NAMALWA (cell line): ENCODE results near the gene TTR.
A peak's percentile ranks its signal among the peaks of the same experiment; 100 is the strongest.

Experiments used
- DNase-seq: peaks from one replicate; pipeline ENCODE4 v3.0.0-alpha.2; 2015; ENCODE audit warnings: low spot score

TTR gene

DNA sequence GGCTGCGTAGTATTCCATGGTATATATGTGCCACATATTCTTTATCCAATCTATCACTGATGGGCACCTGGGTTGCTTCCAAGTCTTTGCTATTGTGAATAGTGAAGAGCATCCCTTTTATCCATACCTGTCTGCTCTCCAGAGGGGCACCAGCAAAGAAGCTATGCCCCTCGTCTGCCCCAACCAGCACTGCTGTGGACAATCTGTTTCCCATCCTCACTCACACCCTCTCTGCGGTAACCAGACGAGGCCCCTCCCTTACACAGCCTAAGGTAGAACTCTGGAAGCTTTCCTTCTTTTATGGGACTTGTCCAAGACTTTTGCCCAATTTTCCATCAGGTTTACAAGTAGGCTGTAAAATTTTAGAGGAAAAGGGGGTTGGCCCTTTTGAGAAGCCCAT is 24.9 kb downstream of the TTR start:
- DNase-seq = no peak

DNA sequence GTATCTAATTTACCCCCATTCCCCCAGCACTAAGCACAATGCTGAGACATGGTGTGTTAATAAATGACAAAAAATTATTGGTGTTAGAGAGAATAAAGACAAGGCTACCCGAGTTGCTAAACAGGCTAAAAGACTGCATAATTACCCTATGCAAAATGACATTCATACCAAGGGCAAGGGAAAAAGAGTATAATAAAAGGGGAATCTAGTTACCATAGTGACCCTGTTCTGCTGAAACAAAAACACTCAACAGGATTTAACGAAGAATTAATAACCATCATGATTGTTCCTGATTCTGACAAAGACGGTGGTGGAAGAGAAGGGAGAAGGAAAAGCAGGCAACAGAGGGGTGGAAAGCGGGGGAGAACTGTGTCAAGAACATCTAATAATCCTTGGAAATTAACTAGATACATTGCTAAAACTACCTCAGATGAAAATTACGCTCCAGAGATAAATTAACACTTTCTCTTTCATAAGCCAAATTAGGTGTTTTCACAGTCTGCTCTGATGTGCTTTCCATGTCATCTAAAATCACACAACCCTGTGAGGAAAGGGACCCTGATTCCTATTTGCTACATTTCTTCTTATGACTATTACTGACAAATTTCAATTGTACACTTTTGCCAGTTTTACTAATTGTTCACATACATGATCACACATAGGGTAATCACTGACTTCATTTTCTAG is 25.5 kb downstream of the TTR start:
- no peak for DNase-seq

DNA sequence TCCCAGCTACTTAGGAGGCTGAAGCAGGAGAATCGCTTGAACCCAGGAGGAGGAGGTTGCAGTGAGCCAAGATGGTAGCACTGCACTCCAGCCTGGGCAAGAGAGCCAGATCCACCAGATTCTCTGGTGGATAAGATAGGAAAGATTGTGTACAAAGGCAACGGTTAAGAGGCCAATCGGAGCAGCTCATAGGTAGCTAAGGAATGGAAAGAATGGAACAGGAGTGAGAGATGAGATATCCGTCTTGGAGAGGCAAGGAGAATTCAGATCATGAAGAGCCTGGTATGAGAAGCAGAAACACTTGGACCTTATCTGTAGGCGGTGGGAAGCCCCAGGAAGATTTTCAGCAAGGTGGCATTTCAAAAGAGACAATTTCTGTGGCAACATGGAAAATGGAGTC is 27.1 kb downstream of the TTR start:
- DNase-seq = no peak

DNA sequence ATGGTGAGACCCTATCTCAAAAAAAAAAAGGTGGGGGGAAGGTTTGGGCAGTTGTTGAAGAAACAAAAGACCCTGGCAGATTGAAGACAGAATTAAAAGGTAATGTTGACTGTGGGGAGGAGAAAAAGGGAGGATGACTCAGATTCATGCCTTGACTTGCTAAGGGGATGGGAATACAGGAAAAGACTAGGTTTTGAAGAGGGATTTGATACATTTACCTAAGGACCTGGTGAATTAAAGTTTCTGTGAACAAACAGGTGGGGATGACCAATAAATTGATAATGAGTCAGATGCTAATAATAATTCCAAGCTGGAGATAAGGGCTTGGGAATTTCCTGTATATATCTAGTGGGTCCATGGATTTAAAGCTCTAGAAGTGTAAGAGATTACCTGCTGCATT is 27.6 kb downstream of the TTR start:
- DNase-seq = no peak

DNA sequence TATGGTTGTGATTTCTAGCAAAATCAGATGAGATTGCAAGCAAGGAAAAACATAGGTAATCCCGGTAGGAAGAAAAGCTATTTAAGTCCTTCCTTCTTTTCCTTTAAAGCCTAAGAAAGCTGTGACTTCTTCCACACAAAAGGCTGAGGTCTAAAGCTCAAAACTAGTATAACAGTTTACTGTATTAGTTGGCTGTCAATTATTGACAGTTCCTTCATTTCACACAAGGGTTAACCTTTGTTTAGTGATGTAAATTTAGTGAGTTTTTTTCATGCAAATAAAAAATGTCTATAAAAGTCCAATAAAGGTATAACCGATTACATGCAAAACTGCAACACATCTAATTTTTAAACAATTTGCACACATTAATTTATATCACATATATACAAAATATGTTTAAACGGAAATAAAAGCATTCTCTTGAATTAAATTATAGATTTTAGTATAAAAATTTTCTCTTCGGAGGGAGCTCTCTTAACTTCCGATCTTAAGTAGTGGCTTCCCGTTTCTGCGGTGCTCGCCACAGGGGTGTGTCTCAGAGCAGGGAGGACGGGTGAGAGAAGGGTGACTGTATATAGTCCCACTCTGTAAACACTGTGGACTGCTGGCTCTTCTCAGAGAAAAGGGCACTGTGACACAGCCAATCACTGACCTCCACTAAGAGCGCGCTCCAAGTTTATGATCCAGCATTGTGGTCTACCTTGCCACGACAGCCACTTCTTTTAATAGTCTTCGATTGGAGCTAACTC is 33.4 kb downstream of the TTR start:
- DNase-seq = no peak

DNA sequence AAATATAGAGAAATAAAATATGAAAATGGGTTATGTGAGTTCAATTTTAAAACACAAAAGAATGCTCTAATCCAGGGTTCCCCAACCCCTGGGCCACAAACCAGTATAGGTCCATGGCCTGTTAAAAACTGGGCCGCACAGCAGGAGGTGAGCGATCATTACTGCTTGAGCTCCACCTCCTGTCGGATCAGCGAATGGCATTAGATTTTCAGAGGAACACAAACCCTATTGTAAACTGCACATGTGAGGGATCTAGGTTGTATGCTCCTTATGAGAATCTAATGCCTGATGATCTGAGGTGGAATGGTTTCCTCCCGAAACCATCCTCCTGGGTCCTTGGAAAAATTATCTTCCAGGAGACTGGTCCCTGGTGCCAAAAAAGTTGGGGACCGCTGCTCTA is 34.7 kb downstream of the TTR start:
- peak; percentile 7 for DNase-seq

DNA sequence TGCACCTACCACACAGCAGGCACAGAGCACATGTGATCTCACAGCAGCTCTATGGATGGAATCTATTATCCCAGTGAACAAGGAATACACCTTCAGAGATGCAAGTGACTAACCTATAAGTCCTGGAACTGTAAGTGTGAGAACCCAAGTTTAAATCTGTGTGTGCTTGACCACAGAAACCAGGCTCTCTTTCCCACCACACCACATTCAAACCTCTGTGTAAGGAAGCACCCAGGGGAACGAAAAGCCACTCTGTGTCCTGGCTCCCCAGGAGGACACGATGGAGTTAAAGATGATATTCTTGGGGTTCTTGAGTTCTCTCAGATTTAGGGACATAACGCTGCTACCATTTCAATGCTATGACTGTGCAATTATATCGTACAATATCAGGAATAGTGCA is 38.9 kb downstream of the TTR start:
- DNase-seq = no peak

DNA sequence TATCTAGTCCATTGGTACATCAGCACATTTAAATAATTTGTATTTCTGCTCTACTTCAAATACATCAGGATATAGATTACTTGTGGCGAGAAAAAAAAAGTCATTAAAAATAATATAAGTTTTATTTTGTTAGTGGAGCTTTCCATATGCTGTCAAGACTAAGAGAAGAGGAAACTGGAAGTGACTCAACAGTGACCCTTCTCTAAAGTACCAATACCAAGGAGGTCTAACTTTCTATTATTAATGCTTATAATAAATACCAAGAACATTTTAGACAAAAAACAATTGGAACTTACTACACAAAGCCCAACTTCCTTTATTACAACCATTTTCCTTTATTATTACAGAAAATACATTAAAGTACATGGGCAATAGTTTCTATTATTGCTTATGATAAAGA is 39.8 kb downstream of the TTR start:
- no peak for DNase-seq

DNA sequence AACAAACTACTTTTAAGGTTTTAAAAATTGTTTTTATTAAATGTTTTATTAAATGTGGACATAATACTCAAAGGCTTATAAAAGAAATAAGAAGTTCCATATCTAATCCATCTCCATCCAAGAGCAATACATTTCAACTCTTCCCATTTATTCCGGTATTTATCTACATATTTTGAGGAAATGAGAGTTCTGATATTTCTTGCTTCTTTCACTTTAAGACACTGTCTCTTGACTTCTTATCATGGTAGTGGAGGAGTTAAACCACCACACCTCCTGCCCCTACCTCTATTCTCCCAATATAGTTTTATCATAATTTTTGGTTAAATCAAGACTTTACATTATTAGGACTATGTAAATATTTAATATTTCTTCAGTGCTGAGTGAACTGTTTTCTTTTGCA is 40.7 kb downstream of the TTR start:
- DNase-seq = no peak

DNA sequence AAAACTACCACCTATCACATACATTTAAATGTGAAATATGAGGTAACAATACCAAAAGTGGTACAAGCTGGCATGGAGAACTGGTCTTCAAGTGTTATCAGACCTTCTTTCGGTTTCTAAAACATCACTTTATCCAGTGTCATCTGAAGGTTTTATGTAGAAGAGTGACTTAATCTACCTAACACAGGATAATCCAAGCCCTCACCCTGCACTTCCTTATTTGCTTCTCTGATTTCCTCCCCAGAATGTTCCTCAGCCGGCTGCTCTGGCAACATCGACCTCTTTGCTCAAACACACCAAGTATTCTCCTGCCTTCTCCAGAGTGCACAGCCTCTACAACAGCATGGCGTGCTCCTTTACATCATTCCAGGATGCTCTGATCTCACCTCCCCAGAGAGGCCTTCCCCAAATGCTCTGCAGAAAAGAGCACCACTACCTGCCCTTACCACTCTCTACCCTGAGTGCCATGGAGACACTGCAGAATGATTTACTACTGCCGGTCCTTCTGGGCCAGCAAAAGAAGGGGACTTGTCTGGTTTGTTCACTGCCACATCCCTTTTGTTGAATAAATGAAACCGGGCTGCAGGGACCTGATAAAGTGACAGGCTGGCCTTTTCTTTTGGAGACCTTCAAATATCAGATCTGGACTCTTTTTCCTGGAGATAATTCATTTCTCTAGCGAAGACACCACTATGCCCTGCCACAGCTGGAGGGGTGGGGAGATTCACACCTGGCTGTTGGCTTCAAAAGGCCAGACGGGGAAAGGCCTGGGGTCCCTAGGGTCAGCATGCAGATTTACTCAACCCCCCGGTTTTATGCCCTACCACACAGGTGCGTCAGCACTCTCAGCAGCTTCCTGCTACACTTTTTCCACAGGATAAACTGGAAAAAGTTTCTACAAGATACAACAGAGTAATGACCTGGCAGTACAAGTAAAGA is 42.0 kb downstream of the TTR start:
- no peak for DNase-seq

DNA sequence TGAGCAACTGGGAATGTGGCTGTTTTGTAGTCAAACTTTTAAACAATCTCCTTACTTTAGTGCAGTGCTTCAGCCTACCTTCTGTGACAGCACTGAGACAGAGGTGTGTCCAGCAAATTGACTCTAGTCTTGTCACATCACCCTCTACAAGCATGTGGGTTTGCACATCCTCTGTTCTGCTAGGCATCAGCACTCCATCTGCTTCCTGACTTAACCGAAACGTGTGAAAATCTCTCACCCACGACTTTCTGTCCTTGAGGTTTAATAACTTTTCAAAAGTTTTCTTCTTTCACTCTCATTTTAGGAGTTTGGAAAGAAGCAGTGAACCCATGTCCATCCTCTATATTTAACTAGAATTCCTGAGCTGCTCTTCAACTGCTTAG is 42.6 kb downstream of the TTR start:
- no peak for DNase-seq

DNA sequence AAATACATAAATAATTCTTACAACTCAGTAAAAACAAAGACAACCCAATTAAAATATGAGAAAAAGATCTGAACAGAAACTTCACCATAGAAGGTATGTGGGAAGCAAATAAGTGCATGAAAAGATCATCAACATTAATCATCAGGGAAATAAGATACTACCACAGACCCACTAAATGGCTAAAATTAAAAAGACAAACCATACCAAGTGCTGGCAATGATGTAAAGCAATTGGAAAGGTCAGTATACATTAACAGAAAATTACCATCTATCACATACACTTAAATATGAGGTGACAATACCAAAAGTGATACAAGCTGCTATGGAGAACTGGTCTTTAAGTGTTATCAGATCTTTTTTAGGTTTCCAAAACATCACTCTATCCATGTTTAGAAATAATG is 44.7 kb downstream of the TTR start:
- no peak for DNase-seq

DNA sequence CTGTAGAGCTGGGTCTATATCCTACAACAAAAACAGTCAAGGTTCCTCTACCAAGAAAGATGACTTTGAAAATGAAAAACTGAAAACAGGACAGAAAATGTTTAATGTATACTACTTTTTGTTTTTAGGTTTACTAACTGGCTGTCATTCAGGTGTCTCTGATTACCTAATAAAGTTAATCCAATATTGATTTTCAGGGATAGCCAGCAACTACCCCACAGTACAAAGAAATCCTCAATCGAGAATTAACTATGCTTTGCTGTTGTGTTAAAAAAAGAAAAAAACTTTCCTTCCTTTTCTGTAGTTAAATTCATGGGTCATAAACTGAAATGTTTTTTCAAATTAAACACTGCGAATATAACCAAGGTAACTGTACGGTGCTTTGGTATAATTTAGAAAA is 45.8 kb downstream of the TTR start:
- DNase-seq = no peak

DNA sequence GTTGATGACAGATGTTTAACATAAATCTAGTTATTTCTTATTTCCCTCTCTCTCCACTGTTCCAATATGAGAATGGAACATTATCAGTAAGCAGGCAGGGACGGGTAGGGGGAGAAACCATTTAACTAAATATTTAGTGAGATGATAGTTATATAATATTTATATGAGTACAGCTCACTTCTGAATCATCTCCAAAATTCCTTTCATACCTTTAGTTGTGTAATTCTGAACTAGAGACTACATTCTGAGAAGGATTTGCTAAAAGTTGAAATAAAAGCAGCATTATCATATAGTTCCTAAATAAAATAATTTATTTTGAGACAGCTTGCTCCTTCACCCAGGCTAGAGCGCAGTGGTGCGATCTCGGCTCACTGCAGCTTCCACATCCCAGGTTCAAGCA is 51.3 kb downstream of the TTR start:
- DNase-seq = no peak

DNA sequence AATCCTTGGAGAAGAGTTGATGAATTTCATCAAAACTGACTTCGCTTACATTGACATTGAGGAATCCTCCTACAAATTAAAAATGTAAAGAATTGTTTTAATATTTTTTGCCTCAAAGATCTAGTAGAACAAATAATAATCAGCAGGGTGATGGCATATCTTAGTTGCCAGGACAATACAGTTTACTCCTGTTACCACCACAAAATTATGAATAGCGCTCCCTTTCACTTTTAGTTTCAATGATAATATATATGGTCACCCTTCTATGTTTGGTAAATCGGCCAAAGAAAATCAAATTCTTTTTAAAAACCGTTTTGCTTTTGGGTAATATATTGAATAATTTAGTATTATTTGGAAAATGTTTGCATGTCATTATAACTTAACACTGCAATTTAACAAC is 53.7 kb downstream of the TTR start:
- DNase-seq = no peak

DNA sequence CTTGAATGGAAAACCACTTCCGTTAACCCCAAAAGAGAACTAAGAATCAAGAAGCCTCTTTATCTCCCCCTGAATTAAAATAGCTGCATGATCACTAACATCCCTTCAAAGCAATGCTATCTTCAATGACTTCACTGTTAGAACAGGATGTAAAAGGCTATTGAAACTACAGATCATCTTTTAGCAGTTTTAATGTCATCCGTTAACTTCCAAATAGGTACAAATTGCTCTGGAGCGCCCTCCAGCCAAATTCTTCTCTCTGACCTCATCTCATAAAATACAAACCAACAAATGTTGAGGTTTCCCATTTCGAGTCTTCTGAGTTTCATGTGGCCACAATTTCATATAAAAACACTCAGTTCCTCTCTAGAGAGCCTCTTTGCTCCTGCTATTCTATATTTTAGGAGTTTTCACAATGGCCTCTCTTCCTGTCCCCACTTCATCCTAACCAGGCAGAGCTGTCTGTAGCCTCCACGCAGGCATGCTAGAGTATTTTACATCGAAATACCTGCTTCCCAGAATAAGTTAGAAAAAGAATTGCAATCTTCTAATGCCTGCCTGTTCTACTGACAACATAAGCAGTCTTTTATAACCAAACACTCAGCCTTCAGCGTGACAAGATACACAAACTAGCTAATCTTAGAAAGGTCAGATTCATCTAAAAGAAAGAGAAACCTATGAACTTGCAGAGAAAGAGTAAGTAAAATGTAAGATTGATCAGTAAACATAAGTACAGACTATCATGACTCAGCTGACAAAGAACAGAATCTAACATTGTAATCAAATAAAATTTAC is 54.9 kb downstream of the TTR start:
- DNase-seq = no peak

DNA sequence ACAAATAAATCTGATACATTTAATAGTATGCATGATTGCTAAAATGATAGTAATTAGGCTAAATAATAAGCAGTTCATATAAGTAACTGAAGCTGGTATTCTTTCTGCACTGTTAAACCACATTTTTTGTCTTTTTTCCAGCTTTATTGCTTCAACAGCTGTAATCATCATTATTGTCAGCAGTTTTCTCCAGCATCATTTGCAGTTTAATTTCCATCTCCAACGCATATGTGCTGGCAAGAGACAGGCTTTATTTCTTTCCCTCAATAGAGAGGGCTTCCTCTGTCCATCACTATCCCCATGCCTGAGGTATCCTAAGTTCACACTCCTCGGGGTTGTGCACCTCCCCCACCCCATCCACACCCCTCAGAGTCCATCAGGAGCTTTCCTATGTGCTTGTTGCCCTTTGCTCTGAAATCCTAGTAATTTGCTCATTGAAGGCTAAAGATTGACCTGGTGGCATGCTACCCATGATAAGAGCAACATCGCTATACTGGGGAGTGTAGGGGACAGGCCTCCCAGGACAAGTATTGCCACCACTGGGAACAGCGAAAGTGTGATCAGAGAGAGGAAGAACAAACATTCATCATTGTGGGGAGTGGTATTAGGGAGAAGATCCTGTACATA is 55.6 kb downstream of the TTR start:
- DNase-seq = no peak
